Glomerular visceral epithelial cell (primary cell): ENCODE measurements around the gene MCUB.
"Not testable (repeated sequence)": the region's sequence is repeated elsewhere in the genome, so short reads cannot be mapped to it uniquely, and the experiment has no call there.

Experiments used
- DNase-seq: peaks from one replicate; pipeline ENCODE4 v3.0.0-alpha.2; 2016; ENCODE audit errors: extremely low spot score

The MCUB gene

DNA sequence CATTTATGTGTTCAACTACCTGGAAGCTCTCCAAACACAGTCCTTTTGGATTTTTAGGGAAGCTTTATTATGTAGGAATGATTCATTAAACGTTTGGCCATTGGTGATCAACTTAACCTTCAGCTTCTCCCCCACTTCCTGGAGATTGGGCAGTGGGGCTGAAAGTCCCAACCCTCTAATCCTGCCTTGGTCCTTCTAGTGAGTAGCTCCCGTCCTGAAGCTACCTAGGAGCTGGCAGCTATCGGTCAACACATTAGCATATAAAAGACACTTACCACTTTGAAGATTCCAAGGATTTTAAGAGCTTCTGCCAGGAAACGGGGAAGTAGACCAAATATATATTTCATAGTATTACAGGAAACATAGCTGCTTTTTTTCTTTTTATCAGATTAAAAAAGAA, 69.7 kb downstream of the MCUB start:
- DNase-seq = no peak

DNA sequence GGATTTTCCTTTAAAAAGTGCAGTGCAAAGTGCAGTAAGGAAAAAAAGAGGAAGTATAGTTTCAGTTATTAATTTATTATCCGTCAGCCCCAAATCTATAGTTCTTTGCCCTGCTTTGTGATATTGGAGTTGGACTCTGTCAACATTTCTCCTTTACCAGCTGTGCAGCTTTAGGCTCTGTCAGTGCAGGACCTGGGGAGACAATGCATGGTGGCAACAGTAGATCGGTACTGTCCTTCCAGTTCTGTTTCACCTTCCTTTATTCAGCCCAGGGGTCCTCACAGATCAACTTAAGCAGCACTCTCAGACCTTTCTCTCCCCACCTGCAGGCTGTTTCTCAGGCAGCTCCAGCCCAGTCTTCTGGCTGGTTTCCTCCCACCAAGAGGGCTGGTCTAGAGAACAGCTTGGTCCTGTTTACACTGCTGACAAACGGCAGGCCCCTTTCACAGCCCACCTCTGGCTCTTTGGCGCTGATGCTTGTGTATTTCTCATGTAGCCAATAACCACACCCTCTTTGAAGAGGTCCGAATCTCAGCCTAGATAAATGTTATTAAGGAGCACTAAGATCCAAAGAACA, 71.6 kb downstream of the MCUB start:
- no peak for DNase-seq

DNA sequence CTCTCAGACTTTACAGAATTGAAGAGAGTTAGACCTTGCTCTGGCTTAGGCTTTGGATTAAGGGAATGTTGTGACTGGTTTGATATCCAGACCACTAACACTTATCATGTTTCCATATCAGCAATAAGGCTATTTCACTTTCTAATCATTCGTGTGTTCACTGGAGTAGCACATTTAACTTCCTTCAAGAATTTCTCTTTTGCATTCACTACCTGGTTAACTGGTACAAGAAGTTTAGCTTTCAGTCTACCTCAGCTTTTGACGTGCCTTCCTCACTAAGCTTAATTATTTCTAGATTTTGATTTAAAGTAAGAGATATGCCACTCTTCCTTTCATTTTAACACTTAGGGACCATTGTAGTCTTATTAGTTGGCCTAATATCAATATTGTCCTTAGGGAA, 80.6 kb downstream of the MCUB start:
- DNase-seq = no peak

DNA sequence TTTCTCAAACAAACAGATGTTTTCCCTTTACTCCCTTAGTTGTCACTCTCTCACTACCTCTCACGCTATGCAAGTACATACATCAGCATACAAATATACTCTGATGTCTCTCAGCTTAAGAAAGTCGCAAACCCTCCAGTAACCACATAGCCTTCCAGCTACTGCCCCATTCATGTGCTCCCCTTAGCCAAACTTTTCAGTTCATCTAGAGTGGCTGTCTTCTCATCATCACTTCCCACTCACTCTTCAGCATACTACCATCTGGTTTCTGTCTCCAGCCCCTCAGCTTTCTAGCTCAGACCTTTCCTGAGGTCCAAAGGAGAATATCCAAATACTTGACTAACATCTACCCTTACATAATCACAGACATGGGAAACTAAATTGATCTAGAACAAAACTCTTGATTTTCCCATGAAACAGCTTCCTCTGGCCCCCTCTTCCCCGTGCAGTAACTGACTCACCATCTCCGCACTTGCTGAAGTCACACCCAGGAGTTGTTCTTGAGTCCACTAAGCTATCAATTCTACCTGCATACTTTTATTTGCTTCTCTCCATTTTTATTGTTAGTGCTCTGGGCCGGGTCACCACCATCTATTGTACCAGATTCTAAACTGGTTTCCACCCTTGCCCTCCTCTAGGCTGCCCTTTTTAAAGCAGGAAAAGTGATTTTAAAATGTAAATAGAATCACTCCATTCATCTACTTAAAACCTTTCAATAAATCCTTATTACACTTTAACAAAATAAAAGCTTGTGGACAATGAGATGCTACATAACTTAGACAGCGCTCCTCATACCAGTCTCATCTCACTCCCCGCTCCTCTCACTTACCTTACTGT, 86.0 kb downstream of the MCUB start:
- no peak for DNase-seq

DNA sequence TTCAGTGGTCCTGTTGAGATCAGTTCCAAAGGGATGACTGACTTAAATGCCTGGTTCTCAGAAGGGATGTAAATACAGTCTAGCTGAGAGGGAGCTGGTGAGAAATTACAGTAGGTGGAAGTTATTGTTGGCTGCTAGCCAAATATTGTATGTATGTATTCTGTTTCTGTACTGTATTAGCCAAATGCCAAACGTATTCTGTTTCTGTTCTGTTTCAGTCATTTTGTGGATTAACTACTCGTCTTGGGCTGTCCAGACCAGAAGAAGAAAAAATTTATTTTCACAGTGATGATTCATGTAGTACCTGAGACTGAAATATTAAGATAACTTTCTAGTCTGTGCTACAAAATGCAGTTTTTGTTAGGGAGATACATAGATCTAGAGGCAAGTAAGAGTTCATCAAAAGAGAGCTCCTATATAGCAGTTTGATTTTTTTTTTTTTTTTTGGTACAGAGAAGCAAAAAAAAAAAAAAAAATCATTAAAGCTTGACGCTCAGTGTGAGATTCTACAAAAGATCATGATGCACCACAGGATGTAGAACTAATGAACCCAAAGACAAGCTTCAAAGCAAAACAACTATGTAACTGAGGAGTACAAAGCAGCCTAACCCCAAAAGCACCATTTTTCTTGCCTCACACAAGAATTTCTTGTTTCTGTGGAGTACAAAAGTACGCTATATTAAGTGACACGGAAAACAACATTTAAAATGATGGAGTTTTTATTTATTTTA, 88.4 kb downstream of the MCUB start:
- DNase-seq = no peak

DNA sequence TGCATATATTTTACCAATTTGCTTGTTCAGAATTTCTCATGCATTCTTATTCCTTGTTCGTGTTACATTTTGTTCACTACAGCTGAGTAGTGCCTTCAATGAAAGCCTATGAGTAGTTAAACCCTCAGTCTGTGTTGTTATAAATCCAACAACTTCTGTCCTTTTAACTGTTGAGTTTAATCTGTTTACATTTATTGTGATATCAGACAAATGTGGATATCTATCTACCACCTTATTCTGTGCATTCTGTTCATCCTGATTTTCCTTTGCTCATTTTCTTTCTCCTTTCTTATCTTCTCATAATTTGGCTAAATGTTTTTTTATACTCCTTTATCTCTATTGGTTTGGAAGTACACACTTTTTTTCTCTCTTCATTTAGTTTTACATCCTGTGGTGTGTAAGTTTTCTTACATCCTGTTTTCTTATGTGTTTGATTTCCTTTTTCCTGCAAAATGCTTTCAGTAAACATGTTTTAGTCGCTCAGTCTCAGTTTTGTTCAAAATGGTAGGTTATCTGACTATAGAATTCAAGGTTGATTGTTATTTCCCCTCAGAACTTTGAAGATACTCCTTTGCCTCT, 89.0 kb downstream of the MCUB start:
- no peak for DNase-seq

DNA sequence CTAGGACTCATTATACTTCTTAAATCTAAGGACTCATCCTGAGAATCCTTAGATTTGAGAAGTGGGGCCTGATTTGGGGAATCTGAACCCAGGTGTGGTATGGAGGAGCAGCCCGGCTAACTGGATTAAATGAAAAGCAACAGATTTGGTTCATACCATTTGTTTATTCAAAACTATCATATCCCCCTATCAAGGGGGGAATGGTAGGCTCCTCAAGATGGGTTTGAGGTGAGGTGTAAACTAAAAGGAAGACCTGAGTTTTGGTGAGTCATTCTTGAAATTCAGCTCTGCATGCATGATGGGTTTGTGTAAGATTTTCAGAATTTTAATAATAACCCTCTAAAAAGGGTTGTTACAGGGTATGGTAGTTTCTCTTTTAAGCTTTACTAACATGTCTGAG, 89.8 kb downstream of the MCUB start:
- DNase-seq = no peak

DNA sequence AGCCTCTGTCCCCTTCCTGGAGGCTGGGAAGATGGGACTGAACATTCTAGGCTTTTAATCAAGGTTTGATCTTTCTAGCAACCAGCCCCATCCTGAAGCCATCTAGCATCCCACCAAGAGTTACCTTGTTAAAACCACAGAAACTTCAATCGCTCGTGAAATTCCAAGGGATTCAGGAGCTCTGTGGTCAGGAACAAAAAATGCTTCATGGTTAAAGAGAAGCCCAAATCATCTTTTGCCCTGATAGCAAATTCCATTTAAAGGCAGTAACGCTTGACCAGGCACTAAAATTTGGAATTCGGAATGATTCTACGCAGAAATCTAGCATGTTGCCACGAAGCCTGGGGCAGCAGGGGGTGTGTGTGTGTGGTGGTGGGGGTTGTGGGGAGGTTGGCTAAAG, 95.3 kb downstream of the MCUB start:
- peak; percentile 80 for DNase-seq

DNA sequence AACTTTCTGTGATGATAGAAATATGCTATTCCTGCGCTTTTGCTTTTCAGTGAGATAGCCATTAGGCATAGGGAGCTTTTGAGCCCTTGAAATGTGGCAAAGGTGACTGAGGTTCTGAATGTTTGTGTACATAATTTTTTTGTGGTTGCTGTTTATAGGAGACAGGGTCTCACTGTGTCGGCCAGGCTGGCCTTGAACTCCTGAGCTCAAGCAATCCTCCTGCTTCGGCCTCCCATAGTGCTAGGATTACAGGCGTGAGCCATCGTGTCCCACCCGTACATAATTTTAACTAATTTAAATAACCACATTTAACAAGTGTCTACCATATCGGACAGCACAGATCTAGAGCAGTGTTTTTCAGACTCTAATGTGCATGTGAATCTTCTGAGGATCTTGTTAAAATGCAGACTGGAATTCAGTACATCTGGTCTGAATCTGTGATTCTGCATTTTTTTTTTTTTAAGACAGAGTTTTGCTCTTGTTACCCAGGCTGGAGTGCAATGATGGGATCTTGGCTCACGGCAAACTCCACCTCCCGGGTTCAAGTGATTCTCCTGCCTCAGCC, 97.9 kb downstream of the MCUB start:
- DNase-seq = no peak

DNA sequence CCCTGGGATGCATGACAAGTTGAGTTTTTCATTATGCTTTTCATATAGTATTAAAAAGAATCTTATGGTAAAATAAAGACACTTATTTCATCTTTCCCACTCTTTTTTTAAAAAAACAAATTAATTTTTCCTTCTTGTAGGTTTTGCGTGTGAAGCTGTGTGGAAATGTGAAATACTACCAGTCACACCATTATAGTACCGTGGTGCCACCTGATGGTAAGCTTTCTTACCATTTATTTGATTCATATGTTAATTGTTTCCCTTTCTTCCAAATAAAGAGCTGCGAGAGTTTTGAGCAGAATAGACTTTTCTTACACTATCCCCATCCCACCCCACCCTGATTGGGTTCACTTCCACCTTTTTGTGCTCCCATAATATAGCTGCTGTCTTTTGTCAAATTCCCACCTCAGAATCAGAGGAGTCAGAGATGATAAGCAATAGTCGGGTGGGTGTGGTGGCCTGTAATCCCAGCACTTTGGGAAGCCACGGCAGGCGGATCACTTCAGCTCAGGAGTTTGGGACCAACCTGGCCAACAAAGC, 98.9 kb downstream of the MCUB start:
- no peak for DNase-seq

DNA sequence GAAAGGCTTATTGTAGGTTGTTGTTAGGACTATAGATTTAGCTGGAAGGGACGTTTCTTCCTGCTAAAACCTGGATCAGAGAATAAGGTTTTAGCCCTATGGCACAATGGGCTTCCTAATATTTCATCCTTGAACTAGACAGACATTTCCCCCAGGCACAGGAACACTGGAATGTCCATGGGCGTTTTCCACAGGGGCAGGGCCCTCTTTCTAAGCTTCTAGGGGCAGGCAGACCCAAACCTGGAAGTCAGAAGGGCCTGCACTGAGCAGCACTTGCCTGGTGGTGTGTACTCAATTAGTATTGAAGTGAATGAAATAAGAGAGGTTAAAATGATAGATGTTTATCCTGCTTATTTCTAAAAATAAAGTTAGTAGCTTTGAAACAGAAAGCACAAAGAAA, 102.1 kb downstream of the MCUB start:
- no peak for DNase-seq

DNA sequence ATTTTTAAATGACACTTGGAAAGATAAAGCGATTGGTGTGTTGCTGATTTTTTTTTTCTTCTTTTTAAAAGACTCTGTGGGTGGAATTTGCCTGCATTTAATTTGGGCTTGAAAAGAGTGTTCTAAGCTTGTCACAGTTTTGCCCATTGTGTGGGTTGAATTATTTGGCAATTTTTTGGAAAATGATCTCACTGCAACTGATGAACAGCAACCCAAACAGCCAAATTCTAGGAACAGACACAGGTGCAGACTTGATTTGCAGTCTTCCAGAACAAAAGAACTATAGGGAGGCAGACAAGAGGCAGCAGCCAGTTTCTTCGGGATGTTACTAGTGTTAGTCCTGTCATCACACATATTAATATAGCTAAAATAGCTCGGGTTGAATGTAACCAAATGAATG, 102.7 kb downstream of the MCUB start:
- DNase-seq = no peak

DNA sequence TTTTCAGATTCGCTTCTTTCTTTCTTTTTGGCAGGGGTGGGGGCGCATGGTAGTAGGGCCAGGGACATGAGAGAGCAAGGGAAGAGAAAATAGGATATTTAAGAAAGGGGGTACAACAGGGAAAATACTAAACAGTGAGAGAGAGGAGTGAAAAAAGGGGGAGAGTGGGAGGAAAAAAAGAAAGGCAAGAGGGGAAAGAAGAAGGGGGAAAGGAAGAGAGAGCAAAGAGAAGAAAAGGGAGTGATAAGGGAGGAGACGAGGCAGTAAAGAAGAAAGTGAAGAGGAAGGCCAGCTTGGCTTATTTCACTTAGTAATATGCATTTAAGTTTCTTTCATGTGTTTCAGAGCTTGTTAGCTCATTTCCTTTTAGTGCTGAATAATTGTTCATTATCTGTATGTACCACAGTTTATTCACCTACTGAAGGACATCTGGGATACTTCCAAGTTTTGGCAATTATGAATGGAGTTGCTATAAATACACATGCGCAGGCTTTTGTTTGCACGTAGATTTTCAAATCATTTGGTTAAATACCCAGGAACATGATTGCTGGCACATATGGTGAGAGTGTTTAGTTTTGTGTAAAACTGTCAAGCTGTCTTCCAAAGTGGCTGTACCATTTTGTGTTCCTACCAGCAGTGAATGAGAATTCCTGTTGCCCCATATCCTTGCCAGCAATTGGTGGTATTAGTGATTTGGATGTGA, 105.9 kb downstream of the MCUB start:
- DNase-seq = no peak

DNA sequence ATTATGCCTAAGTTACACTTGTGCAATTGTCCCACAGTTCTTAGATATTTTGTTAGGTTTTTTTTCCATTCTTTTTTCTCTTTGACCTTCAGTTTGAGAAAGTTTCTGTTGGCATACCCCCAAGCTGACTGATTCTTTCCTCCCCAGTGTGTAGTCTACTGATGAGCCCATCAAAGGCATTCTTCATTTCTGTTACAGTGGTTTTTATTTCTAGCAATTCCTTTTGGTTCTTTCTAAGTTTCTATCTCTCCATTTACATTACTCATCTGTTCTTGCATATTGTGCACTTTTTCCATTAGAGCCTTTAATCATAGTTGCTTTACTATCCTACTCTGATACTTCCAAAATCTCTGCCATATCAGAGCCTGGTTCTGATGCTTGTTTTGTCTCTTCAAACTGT, 111.3 kb downstream of the MCUB start:
- DNase-seq = no peak

DNA sequence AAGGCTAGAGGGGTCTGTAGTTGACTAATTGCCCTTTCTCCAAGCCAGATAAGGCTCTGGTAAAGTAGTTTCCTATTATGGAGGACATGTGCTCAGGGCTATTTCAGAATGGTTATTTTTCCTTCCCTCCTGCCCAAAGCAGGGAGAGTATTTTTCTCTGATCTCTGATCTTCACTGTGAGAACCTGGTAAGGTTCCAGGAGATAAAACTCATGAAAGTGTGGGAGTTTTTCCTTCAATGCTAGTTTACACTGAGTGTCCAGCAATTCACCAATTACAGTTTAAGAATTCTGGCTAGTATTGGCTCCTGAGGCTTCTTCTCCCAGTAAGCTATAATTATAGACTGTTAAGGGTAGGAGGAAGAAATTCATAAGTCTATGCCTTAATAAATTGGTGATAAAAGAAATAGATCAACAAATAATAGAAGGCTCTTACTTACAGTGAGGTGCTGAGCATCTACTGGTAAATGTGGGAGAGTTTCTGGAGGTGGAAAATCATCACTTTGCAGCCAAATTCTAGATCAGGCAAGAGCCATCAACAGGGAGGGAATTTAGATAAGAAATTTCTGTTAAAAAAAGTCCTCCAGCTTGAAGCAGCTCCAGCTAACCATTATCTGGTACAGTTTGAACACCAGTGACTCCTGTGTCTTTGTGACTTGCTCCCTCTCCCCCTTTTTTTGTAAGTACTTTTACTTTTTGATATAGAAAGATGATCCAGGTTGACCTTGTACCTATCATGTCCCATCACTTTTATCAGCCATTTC, 112.3 kb downstream of the MCUB start:
- DNase-seq = no peak

DNA sequence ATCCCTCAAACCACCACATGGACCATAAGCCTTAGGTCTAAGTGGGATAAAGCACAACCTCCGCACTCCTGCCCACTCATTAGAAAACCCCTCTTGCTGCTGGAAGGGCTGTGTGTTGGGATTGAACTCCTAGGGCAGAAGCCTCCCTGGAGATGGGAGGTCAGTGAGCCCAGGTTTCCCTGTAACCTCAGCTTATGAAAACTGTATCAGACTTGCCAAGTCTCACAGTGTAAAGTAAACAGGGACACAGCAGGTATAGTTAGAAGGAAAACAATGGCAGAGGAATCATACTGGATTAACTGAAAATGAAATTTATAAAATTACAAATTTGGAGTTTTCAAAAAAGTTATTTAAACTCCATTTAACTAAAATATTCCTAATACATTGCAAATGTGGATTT, 113.3 kb downstream of the MCUB start:
- DNase-seq = no peak

DNA sequence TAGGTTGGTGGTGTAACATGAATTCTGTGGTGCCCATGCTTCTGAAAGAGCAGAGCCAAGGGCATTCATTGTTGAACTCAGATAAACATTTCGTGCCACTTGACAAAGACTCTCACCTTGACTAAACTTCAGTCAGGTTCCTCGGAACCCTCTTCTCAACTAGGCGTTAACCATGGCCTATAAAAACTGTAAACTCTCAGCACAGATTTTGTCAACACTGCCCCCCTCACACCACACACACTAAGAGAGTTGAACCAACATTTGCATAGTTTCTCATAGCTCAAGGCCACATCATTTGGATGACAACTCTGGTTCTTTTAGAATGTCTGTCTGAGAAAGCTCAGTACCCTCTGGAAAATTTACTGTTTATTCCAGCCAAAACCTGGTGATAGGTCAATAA, 115.1 kb downstream of the MCUB start:
- no peak for DNase-seq

DNA sequence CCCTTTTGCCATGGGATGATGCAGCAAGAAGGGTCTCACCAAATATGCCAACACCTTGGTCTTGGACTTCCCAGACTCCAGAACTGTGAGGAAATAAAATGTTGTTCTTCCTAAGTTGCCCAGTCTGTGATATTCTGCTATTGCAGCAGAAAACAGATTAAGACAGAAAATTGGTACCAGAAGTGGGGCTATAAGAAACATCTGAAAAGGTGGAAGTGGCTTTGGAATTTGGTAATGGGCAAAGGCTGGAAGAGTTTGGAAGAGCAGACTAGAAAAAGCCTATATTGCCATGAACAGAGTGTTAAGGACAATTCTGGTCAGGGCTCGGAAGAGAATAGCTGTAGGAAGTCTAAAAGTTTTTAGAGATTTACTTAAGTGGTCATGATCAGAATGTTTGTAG, 115.8 kb downstream of the MCUB start:
- DNase-seq = no peak

DNA sequence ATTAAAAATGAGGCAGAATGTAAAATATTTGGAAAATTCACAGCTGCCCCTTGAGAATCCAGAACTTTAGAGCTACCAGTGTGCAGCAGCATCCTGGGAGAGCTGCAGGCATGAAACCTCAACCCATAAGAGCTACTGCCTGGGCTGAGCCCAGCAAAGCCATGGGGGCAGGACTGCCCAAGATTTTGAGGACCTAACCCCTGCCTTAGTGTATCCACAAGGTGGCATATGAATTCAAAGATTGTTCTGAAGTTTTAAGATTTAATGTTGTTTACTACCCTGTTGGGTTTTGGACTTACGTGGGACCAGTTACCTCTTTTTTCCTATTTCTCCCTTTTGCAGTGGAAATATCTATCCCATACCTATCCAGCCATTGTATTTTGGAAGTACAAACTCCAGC, 116.8 kb downstream of the MCUB start:
- no peak for DNase-seq

DNA sequence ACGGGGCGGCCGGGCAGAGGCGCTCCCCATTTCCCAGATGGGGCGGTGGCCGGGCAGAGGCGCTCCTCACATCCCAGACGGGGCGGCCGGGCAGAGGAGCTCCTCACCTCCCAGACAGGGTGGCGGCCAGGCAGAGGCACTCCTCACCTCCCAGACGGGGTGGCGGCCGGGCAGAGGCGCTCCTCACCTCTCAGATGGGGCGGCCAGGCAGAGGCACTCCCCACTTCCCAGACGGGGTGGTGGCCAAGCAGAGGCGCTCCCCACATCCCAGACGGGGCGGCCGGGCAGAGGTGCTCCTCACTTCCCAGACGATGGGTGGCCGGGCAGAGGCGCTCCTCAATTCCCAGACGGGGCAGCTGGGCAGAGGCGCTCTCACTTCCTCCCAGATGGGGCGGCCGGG, 118.4 kb downstream of the MCUB start:
- DNase-seq = not testable (repeated sequence)

DNA sequence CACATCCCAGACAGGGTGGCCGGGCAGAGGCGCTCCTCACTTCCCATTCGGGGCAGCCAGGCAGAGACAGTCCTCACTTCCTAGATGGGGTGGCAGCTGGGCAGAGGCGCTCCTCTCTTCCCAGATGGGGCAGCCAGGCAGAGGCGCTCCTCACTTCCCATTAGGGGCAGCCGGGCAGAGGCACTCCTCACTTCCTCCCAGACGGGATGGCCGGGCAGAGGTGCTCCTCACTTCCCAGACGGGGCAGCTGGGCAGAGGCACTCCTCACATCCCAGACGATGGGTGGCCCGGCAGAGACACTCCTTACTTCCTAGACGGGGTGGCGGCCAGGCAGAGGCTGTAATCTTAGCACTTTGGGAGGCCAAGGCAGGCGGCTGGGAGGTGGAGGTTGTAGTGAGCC, 118.9 kb downstream of the MCUB start:
- DNase-seq = not testable (repeated sequence)
